Measurements from ENCODE around the gene TMEM125.

The TMEM125 gene

GRCh38 chr1:43269627-43270375 is at the start of gene TMEM125:
TSS of gene TMEM125 (plus strand) at chr1:43269983. CDS start at chr1:43272723, 2,740 bp downstream.
- no peak for DNase-seq (ENCODE audit: low read depth, low spot score)

- DNase-seq (ENCODE audit: low read depth, low spot score), result no peak
These were observed 48.6 kb upstream of the TMEM125 start for GRCh38 chr1:43220905-43221778.

GRCh38 chr1:43221797-43222196 is 48.0 kb upstream of the TMEM125 start:
- DNase-seq (ENCODE audit: low read depth, low spot score), result no peak

- DNase-seq (ENCODE audit: low read depth, low spot score), result no peak
These were observed 46.9 kb upstream of the TMEM125 start for GRCh38 chr1:43222879-43223278.

- DNase-seq (ENCODE audit: low read depth, low spot score), result no peak
These were observed 44.6 kb upstream of the TMEM125 start for GRCh38 chr1:43225168-43225567.

GRCh38 chr1:43227143-43227764 is 42.5 kb upstream of the TMEM125 start:
- DNase-seq (ENCODE audit: low read depth, low spot score), result peak; percentile 43

GRCh38 chr1:43229826-43230780 is 39.7 kb upstream of the TMEM125 start:
- no peak for DNase-seq (ENCODE audit: low read depth, low spot score)

GRCh38 chr1:43232074-43232473 is 37.7 kb upstream of the TMEM125 start:
- DNase-seq (ENCODE audit: low read depth, low spot score), result peak; percentile 4

GRCh38 chr1:43232482-43232881 is 37.3 kb upstream of the TMEM125 start:
- peak; percentile 3 for DNase-seq (ENCODE audit: low read depth, low spot score)

GRCh38 chr1:43233631-43234030 is 36.2 kb upstream of the TMEM125 start:
- no peak for DNase-seq (ENCODE audit: low read depth, low spot score)

GRCh38 chr1:43234267-43234666 is 35.5 kb upstream of the TMEM125 start:
- DNase-seq (ENCODE audit: low read depth, low spot score), result no peak

- no peak for DNase-seq (ENCODE audit: low read depth, low spot score)
These were observed 34.7 kb upstream of the TMEM125 start for GRCh38 chr1:43235040-43235439.

- no peak for DNase-seq (ENCODE audit: low read depth, low spot score)
These were observed 34.2 kb upstream of the TMEM125 start for GRCh38 chr1:43235451-43236121.

- no peak for DNase-seq (ENCODE audit: low read depth, low spot score)
These were observed 32.7 kb upstream of the TMEM125 start for GRCh38 chr1:43237121-43237520.

- peak; percentile 18 for DNase-seq (ENCODE audit: low read depth, low spot score)
These were observed 31.7 kb upstream of the TMEM125 start for GRCh38 chr1:43238085-43238484.

- DNase-seq (ENCODE audit: low read depth, low spot score), result no peak
These were observed 30.8 kb upstream of the TMEM125 start for GRCh38 chr1:43238991-43239469.

- DNase-seq (ENCODE audit: low read depth, low spot score), result no peak
These were observed 30.3 kb upstream of the TMEM125 start for GRCh38 chr1:43239484-43239883.

GRCh38 chr1:43241413-43241836 is 28.4 kb upstream of the TMEM125 start:
- DNase-seq (ENCODE audit: low read depth, low spot score), result no peak

GRCh38 chr1:43243299-43243698 is 26.5 kb upstream of the TMEM125 start:
- no peak for DNase-seq (ENCODE audit: low read depth, low spot score)

GRCh38 chr1:43246466-43247213 is 23.1 kb upstream of the TMEM125 start:
- no peak for DNase-seq (ENCODE audit: low read depth, low spot score)

All from smooth muscle cell of the brain vasculature (primary cell).